GM10248 (cell line): ENCODE data around the gene CLK3.
"Not testable (repeated sequence)": the region's sequence is repeated elsewhere in the genome, so short reads cannot be mapped to it uniquely, and the experiment has no call there.

Source experiments
- CTCF ChIA-PET: fragments of 300-600 bp; sonication (Branson Sonifier 250); formaldehyde crosslinking; extraction: SDS; loops from one replicate; lab custom pipeline; 2021; ENCODE audit warnings: antibody characterized with exemption; lab: Yijun Ruan, JAX
- POLR2A ChIA-PET: fragments of 350-650 bp; sonication (Branson Sonifier 250); formaldehyde crosslinking; extraction: SDS; loops from one replicate; lab custom pipeline; 2020; ENCODE audit warnings: antibody characterized with exemption; lab: Yijun Ruan, JAX
- DNase-seq: peaks from one replicate; pipeline ENCODE4 v3.0.0; 2012; ENCODE audit errors: extremely low spot score
- CTCF ChIP-seq: IDR thresholded peaks from 2 replicates; pipeline ENCODE4 v1.5.1; 2012; ENCODE audit warnings: mild to moderate bottlenecking, low read depth; ENCODE audit errors: extremely low read depth, missing control alignments, control extremely low read depth

Gene CLK3

DNA sequence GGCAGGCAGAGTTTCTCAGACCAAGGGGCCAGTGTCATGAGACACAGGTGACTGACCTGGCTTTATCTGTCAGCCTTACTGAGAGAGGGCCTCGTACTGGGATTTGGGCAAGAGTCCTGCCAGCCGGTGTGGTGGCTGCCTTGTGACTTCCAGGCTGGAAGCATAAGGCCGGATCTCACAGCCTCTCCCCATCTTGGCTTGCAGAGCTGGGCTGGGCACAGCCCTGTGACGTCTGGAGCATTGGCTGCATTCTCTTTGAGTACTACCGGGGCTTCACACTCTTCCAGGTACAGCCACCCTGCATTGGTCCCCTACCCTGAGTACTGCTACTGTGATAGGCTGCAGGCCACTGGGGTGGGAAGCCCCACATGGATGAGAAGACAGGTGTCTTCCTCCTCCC, 12.1 kb downstream of the CLK3 start:
- no peak for DNase-seq
- CTCF ChIA-PET = interaction anchor here (0.7 to 36.2 kb wide), 7 partner anchors 10 to 323 kb away, joined by 3 to 690 read pairs (median 4); partner anchors contain the start of gene CSK
- POLR2A ChIA-PET = interaction anchor here (1.1 kb wide), 1 partner anchor 11 kb away, joined by 3 read pairs; no protein-coding TSS in a partner anchor
- TF ChIP-seq CTCF = no peak

- no peak for TF ChIP-seq CTCF
- ChIA-PET POLR2A (interaction anchor here (1.1 kb wide), 1 partner anchor 12 kb away, joined by 3 read pairs; no protein-coding TSS in a partner anchor), CTCF (interaction anchor here (0.7 to 36.2 kb wide), 5 partner anchors 10 to 323 kb away, joined by 3 to 690 read pairs (median 4); partner anchors contain the start of gene CSK)
- no peak for DNase-seq
Measured at GRCh38 chr15:74628199-74628598, 12.6 kb downstream of the CLK3 start.

- ChIA-PET CTCF (interaction anchor here (1.2 to 36.2 kb wide), 3 partner anchors 12 to 322 kb away, joined by 4 to 690 read pairs (median 40); partner anchors contain the start of gene CSK), POLR2A (interaction anchor here (0.6 kb wide), 1 partner anchor 236 kb away, joined by 10 read pairs; no protein-coding TSS in a partner anchor)
- no peak for DNase-seq
- no peak for TF ChIP-seq CTCF
Measured at GRCh38 chr15:74628949-74629348, 13.3 kb downstream of the CLK3 start.

GRCh38 chr15:74629696-74630095, 14.1 kb downstream of the CLK3 start:
- DNase-seq, POLR2A ChIA-PET: not testable (repeated sequence)
- CTCF ChIA-PET = interaction anchor here (1.2 to 36.2 kb wide), 7 partner anchors 11 to 256 kb away, joined by 3 to 690 read pairs (median 98); partner anchors contain the start of genes CLK3 and CSK

GRCh38 chr15:74630284-74631086, 14.8 kb downstream of the CLK3 start:
- DNase-seq = no peak
- CTCF ChIA-PET = interaction anchor here (0.8 to 36.2 kb wide), 24 partner anchors 10 to 320 kb away, joined by 3 to 690 read pairs (median 5); partner anchors contain the start of genes CLK3, CSK and MPI
- POLR2A ChIA-PET = interaction anchor here (1.6 kb wide), 1 partner anchor 15 kb away, joined by 4 read pairs; the partner anchor contains the start of gene CLK3
- TF ChIP-seq CTCF = no peak

DNA sequence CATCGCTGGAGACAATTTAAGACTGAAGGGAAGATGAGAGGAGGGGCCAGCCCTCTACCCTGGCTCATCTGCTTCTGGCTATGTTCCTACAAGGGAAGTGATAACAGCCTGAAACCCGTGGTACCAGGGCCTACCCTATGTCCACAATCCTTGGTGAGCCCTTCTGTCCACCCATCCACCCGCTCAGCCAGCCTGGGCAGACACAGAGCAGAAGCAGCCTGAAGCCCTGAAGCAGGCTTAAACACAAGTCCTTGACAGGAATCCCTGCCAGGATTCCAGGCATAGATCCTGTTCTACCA, 15.4 kb downstream of the CLK3 start:
- no peak for DNase-seq
- POLR2A ChIA-PET = interaction anchor here (1.6 kb wide), 1 partner anchor 15 kb away, joined by 4 read pairs; the partner anchor contains the start of gene CLK3
- CTCF ChIA-PET = interaction anchor here (0.8 to 36.2 kb wide), 29 partner anchors 10 to 320 kb away, joined by 3 to 690 read pairs (median 5); partner anchors contain the start of genes CLK3, CSK and MPI
- TF ChIP-seq CTCF = no peak

- CTCF ChIA-PET = interaction anchor here (0.8 to 36.2 kb wide), 39 partner anchors 9 to 364 kb away, joined by 3 to 690 read pairs (median 4); partner anchors contain the start of genes CLK3, CSK, CYP11A1 and MPI
- POLR2A ChIA-PET = interaction anchor here (1.1 to 1.6 kb wide), 2 partner anchors 16 to 137 kb away, joined by 4 read pairs; partner anchors contain the start of gene CLK3
- no peak for DNase-seq
- no peak for TF ChIP-seq CTCF
Measured at GRCh38 chr15:74631408-74631807, 15.8 kb downstream of the CLK3 start.
